ENCODE measurements around the gene FBN1.

- TF ChIP-seq POLR2A (IDR thresholded peaks at IDR 0.05; ENCODE audit: low read length), result no peak
- TF ChIP-seq GATA1 (IDR thresholded peaks at IDR 0.05; ENCODE audit: low read depth, low read length), result no peak
Measured at GRCh38 chr15:48674876-48675275, 29.4 kb upstream of the FBN1 start.
